Erythroblast (primary cell): ENCODE data around the gene DRC3.

Experiments used
- GATA1 ChIP-seq: IDR thresholded peaks from 2 replicates; pipeline ENCODE4 v1.6.1; 2011; ENCODE audit warnings: low read depth, mild to moderate bottlenecking, control low read depth, low read length, moderate library complexity
- POLR2A ChIP-seq: IDR thresholded peaks from 2 replicates; pipeline ENCODE4 v1.6.1; 2011; ENCODE audit warnings: mild to moderate bottlenecking, low read length

DNA sequence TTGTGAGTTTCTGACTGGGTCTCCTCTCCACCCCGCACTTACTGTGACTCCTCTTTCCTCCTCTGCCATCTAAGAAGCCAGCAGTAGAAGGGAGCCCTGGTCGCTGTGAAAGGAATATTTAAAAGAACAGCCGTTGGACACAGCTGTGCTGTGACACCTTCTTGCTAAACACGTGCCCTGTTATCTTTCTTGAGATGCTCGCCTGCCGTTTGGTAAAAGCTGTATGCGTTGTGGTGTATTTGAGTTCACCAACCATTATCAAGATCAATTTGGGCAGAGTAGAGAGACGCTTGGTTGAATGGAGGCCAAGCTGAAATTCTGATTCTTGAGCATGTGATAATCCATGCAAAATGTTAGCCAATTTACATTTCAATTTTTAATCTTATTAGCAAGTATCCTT is 70.3 kb downstream of the DRC3 start:
- TF ChIP-seq POLR2A (no peak), GATA1 (no peak)
